ENCODE results near the gene CCNB1IP1.
"Not testable (repeated sequence)": the region's sequence is repeated elsewhere in the genome, so short reads cannot be mapped to it uniquely, and the experiment has no call there.

The CCNB1IP1 gene

DNA sequence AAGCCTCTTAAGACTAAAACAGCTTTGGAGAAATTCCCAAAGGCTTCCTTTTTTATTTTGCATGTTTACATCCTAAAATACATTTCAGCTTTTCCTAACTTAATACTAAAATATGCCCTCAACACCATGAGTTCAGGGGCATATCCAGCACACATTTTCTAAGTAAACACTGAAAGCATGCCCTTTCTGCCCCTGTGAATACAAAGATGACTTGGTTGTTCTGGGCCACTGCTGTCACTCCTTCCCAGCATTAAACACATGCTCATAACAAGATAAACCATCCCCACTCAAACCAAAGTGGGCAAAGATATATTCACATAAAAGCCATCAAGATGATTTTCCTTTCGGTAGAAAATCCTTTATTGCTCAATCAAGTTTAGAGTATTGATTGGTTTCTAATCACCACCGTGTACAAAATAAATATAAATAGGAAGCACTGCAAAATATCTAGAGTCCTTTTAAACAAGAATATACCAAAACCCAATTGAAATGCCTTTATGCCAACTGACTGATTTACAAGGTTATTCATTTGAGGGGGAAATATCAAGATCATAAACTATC, 1.9 kb downstream of the CCNB1IP1 start:
- no peak for DNase-seq

DNA sequence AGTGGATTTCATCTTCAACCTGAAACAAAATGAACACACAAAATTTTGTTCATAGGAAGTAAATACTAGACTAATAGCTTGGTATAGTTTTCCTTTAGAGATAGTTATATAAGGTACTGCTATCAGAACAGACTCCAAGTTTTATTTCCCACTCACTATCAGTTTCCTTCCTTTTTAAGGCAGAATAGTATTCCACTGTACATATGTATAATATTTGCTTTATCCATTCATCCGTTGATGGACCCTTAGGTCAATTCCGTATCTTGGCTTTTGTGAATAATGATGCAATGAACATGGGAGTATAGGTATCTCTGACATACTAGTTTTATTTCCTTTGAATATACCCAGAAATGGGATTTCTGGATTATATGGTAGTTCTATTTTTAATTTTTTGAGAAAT, 3.7 kb downstream of the CCNB1IP1 start:
- no peak for DNase-seq

DNA sequence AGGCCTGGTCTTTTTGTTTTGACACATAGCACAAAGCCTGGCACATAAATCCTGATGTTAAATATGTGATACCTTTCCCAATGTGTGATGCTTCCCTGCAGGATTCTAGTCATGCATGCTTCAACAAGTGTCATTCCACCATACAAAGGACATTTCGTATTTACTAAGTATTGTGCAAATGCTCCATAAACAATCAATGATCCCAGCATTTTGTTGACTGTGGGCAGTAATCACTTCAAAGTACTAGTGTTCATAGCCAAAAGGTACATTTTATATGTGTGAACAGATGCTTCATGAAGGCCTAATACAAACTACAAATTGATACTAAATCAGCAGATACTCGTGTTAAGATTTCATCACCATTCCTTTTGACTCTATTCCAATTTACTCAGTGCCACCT, 4.4 kb downstream of the CCNB1IP1 start:
- DNase-seq = no peak

DNA sequence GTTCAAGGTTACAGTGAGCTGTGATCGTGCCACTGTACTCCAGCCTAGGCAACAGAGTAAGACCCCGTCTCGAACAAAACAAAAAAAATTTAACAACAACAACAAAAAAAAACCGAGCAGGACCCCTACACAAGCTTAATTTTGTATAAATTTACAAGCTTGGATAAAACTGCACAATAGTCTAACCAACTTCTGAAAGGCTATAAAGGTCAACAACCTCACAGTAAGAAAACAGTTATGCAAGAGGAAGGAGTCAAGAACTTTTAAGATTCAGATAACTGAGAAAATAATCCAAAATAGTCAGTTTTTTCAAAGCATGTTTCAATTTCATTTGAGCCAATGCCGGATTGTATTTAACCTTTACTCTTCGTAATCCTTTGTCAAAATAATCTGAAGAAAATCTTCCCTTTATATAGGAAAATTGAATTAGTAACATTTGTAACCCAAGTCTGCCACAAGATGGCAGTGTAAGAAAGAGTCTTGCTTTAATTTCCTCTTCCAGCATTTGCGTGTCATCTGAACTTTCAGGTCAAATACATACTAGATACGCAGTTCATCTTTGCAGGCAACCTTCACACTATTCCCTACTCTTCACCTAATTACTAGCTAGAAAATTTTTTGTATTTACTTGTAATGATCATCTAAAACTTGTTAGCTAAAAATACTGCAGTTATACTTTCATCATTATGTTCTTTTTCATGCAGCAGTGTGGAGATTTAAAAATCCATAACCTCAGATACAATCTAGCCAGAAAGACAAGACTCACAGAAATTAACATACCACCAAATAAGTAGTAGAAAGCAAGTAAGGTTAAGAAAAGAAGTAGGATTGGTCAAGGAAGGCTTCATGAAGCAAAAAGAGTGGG, 5.8 kb downstream of the CCNB1IP1 start:
- no peak for DNase-seq

DNA sequence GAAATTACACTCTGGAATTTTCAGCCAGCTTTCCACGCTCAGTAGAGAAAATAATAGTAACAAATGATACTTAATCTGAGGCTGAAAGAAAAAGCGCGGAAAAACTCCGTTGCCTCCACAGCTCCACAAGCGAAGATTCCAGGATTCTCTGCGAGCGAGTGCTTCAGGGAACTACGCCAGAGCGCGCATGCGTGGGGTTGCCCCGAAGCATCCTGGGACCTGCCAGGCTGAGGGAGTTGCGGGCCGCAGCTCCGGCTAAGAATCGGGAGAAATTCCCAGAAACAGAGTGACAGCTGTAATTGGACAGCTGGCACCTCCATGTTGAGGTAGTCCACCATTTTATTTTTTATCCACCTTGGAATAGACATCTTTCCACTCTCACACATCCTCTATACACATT, 15.4 kb downstream of the CCNB1IP1 start:
- no peak for DNase-seq

DNA sequence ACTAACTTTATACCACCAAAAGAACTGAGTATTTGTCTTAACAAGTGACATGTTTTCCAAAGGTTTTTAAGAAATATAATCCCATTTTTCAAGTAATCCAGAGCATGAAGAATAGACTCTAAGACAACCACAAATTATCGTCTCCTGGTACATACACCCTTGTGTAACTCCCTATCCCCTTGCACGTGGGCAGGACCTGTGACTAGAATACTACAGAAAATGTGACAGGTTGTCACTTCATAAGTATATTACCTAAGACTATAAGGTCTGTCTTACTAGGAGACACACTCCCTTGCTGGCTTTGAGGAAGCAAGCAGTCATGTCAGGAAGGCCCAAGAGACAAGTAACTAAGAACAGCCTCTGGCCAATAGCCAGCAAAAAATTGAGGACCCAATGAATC, 19.1 kb downstream of the CCNB1IP1 start:
- DNase-seq = no peak

DNA sequence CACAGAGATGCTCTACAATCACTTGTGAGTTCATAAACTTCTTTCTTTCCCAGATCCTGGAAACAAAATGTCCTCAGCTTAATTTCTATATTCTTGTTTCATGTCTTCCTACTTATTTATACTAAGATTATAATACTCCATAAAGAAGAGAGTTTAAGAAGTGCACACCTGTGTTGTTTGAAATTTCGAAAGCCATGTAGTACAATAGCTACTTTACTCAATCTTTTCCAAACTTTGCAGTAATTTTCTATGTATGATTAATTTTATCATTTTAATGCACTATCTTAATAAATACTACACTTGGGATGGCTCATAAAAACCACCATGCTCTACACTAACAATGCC, 27.0 kb downstream of the CCNB1IP1 start:
- DNase-seq = no peak

DNA sequence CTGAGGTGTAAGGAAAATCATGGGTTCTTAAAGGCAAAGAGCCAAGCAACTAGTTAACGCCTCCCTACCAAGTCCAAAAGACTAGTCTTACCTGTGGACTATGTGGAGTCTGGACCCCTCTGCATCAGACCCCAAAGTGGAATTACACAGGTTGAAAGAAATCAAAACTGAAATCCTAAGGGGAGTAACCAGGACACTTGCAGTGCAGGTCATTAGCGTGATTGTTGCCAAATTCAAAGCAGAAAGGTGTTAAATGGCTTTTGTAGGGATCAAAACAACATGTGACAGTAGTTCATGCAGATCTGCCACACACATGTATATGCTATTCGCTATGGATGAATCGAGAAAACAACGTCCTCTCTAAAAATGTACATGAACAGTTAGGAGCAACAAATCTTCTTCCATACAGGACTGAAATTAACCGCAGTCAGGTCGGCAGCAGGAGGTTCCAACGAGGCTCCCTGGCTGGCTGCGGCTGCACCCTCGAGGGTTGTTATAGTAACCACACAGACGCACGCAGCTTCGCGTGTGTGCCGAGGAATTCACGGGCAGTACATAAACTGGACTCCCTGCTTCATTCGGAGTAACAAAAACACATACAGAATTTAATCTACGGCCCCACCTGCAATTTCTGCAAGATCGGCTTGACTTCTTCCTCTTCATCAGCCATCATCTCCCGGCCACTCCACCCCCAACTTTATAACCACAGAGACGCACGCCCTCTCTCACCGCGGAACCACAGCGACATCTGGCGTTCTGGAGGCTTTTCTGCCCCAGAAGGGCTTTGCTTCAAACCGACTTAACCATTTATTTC, 27.6 kb downstream of the CCNB1IP1 start, which contains the start of gene TTC5:
TTC5 (minus strand) TSS at position 687 of the 814 bp plus-strand sequence; CDS start at position 673, 14 bp downstream.
- peak; percentile 91 for DNase-seq

DNA sequence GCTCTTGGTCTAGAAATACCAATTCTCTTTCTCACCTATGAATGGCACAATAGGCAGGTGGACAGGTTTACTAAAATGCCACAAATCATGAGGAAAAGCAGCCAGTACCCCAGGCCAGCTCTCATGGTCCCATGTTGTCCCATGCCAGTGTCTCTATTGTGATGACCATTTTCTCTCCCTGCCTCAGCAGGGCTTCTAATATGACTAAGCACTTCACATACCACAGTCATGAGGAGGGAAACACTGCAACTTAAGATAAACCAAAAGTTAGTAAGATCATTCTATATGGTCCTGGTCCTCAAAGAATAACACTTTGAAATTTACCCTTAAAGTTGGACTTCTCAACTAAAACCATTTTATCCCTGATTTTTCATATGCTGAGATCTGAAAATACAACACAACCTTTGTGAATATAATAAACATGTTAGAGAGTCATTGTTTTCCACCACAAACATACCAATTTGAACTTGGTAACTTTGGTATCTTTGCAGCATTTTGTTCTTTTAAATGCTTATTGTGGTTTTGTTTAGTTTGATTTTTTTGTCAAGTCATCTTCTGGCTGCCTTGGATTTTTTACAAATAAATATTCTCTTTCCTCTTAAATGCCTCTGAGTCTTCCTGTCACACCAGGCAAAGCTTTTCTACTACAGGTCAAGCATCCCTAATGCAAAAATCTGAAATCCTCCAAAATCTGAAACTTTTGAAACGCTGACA, 30.9 kb downstream of the CCNB1IP1 start:
- DNase-seq = no peak

DNA sequence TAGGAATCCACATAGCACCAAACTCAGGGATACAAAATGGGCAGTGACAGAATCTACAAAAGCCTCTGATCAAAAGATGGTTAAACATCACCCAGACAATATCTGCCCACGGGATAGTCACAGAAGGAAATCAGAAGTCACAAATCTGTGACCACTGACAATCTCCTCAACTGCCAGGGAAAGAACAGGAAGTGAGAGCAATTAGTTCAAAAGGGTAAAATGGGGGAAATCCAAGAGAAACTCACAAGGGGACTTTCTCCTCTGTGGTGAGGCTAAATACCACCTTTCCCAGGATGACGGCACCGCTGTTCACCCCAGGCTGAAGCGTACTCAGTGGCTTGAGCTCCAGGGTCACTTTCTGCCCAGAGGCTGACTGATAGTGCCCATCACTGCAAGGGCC, 38.0 kb downstream of the CCNB1IP1 start:
- no peak for DNase-seq

DNA sequence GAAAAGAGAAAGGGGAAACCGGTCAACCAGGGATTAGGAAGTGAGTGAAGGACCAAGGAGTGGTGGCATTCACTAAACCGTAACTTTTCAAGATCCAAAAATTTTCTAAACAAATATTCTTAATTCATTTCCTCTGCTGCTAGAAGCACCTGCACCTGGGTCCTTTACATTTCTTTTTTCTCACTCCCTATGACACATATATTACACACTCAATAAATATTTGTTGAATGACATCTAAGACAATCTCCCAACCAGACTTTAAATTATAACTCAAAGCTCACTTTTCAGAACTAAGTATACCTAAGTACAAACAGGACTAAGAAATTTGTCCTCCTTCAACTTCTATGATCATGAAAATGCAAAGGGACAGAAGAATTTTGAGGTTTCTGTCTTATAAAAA, 38.4 kb downstream of the CCNB1IP1 start:
- DNase-seq = no peak

DNA sequence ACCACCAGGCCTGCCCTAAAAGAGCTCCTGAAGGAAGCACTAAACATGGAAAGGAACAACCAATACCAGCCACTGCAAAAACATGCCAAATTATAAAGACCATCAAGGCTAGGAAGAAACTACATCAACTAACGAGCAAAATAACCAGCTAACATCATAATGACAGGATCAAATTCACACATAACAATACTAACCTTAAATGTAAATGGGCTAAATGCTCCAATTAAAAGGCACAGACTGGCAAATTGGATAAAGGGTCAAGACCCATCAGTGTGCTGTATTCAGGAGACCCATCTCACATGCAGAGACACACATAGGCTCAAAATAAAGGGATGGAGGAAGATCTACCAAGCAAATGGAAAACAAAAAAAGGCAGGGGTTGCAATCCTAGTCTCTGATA, 51.1 kb downstream of the CCNB1IP1 start:
- DNase-seq = not testable (repeated sequence)

DNA sequence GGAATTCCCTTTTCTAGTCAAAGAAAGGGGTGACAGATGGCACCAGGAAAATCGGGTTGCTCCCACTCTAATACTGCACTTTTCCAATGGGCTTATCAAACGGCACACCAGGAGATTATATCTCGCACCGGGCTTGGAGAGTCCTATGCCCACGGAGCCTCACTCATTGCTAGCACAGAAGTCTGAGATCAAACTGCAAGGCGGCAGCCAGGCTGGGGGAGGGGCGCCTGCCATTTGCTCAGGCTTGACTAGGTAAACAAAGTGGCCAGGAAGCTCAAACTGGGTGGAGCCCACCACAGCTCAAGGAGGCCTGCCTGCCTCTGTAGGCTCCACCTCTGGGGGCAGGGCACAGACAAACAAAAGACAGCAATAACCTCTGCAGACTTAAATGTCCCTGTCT, 52.8 kb downstream of the CCNB1IP1 start:
- DNase-seq = not testable (repeated sequence)

DNA sequence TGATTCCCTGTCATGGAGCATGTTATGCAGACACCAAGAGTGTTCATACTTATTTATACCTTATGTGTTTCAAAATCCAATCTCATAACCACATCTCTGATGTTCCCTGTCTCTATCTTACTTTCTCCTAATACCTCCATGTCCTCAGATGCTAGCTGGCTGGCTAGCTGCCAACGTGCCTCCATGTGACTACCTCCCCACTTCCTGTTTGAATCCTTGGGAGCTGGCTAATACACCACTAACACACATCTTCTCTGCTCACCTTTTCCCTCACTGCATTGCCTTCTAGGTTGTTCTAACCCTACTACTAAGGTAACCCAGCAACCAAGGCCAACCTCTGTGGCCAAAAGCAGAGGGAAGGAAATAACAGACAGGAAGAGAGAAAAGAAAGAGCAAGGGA, 54.7 kb downstream of the CCNB1IP1 start:
- peak; percentile 14 for DNase-seq

DNA sequence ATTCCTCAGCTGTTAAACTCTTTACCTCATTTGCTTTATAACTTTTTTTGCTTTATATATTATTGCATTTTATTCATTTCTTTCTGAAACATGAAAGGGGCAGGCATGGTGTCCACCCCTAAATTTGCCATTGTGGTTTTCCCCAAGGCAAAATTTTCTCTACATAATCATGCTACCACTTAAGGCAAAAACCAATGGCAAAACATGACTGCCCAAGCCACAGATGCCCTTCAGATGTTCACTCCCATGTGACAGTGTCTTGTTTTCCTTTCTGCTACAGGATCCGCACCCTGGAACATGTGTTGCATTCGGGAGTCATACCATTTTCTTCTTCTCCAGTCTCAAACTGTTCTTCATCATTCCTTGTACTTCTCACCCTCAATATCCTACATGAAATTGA, 55.7 kb downstream of the CCNB1IP1 start:
- no peak for DNase-seq

DNA sequence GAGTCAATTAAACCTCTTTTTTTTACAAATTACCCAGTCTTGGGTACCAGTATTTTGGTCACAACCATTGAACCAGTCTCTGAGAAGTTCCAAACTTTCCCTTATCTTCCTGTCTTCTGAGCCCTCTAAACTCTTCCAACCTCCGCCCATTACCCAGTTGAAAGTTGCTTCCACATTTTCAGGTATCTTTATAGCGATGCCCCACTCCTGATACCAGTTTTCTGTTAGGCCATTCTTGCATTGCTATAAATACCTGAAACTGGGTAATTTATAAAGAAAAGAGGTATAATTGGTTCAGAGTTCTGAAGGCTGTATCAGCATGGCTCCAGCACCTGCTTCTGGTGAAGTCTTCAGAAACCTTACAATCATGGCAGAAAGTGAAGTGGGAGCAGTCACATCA, 59.0 kb downstream of the CCNB1IP1 start:
- no peak for DNase-seq

DNA sequence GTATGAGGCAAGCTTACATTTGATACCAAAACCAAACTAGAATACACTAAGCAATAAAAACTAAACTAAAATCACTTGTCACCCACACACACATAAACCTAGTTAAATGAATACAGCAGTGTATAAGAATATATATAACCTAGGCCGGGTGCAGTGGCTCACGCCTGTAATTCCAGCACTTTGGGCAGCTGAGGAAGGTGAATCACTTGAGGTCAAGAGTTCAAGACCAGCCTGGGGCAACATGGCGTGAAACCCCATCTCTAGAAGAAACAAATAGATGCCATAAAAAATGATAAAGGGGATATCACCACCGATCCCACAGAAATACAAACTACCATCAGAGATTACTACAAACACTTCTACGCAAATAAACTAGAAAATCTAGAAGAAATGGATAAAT, 68.7 kb downstream of the CCNB1IP1 start:
- not testable (repeated sequence) for DNase-seq

DNA sequence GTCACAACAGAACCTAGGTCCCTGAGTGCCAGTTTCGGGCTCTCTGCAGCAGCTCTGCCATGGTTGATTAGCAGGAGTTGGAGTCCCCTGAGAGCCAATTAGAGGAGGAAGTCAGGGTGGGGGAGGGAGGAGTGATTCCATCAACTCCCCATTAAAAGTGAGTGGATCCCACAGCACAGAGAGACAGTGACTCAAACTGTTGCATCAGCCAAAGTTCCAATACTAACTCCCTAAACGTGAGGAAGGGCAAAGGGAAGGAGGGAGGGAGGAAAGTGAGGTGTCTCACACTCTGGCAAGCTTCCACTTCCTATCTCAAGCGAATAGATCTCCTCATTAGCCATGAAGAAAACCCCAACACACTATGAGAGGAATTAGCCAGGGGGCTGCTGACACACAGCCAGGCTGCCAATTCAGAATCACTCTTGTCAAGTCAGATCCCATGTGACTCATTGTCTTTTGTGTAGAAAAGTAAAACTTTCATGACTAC, 70.4 kb downstream of the CCNB1IP1 start:
- DNase-seq = no peak

All from activated CD4-positive, alpha-beta T cell treated with anti-CD3 and anti-CD28 coated beads for 48 hours (primary cell).